ENCODE results near the gene POP5. TPM values are rescaled to one million over a fixed set of nuclear protein-coding genes. Genes with fewer than 3 reads are reported as not detected.
A peak's percentile ranks its signal among the peaks of the same experiment; 100 is the strongest.

POP5 gene
- total and polyA plus RNA-seq, 4 donors = 20.0 to 37.1 (median 24.0) TPM

DNA sequence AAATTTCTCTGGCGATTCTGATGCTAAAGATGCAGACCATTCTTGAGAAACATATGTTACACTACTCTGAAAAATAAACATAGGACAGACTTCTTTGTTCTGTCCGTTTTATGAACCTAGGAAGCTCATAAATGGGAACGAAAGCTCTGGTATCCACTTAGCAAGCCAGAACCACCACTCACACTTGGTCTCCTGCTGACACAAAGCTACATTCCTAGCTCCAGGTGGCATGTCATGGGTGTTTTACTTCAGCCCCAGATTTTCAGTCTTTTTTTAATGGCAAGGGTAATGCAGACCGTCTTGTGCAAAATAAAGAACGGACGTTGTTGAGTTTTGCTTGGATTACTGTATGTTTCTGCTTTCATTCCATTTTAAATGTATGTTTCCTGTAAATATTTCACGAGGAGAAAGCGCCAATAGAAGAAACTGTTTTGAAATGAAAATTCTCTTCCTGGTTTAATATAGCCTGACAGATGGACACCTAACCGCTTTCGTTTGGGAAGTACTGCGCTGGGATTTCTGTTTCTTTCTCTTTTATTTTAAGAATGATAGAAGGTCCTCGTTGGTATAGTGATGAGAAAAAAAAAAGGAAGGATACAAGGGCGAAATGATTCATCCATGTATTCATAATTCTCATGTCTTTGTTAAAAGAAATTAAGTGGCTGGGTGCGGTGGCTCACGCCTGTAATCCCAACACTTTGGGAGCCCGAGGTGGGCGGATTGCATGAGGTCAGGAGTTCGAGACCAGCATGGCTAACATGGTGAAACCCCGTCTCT, 51.4 kb downstream of the POP5 start:
- no peak for TF ChIP-seq EGR1 (IDR thresholded peaks at IDR 0.05; ENCODE audit: low read depth in 2 of 2)
- TF ChIP-seq YY1 (IDR thresholded peaks at IDR 0.05) = no peak
- no peak for TF ChIP-seq NR2F2 (IDR thresholded peaks at IDR 0.05)
- TF ChIP-seq RXRA (IDR thresholded peaks at IDR 0.05) = no peak
- peak in 1 of 2 donors; percentile 10 for TF ChIP-seq RAD21 (IDR thresholded peaks at IDR 0.05)
- TF ChIP-seq FOXA2 (IDR thresholded peaks at IDR 0.05) = no peak
- no peak for TF ChIP-seq JUND (IDR thresholded peaks at IDR 0.05)
- TF ChIP-seq, protein P1, sequence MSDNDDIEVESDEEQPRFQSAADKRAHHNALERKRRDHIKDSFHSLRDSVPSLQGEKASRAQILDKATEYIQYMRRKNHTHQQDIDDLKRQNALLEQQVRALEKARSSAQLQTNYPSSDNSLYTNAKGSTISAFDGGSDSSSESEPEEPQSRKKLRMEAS (IDR thresholded peaks at IDR 0.05) = no peak
- no peak for TF ChIP-seq FOXA1 (IDR thresholded peaks at IDR 0.05)
- TF ChIP-seq TAF1 (conservative IDR thresholded peaks at IDR 0.05) = peak; percentile 42
- no peak for TF ChIP-seq HNF4G (IDR thresholded peaks at IDR 0.05)
- TF ChIP-seq, protein P2, sequence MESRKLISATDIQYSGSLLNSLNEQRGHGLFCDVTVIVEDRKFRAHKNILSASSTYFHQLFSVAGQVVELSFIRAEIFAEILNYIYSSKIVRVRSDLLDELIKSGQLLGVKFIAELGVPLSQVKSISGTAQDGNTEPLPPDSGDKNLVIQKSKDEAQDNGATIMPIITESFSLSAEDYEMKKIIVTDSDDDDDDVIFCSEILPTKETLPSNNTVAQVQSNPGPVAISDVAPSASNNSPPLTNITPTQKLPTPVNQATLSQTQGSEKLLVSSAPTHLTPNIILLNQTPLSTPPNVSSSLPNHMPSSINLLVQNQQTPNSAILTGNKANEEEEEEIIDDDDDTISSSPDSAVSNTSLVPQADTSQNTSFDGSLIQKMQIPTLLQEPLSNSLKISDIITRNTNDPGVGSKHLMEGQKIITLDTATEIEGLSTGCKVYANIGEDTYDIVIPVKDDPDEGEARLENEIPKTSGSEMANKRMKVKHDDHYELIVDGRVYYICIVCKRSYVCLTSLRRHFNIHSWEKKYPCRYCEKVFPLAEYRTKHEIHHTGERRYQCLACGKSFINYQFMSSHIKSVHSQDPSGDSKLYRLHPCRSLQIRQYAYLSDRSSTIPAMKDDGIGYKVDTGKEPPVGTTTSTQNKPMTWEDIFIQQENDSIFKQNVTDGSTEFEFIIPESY (IDR thresholded peaks at IDR 0.05) = no peak
- no peak for TF ChIP-seq SP1 (IDR thresholded peaks at IDR 0.05)
- TF ChIP-seq, protein P3, sequence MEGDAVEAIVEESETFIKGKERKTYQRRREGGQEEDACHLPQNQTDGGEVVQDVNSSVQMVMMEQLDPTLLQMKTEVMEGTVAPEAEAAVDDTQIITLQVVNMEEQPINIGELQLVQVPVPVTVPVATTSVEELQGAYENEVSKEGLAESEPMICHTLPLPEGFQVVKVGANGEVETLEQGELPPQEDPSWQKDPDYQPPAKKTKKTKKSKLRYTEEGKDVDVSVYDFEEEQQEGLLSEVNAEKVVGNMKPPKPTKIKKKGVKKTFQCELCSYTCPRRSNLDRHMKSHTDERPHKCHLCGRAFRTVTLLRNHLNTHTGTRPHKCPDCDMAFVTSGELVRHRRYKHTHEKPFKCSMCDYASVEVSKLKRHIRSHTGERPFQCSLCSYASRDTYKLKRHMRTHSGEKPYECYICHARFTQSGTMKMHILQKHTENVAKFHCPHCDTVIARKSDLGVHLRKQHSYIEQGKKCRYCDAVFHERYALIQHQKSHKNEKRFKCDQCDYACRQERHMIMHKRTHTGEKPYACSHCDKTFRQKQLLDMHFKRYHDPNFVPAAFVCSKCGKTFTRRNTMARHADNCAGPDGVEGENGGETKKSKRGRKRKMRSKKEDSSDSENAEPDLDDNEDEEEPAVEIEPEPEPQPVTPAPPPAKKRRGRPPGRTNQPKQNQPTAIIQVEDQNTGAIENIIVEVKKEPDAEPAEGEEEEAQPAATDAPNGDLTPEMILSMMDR (IDR thresholded peaks at IDR 0.05; ENCODE audit: low read depth, low read length, missing input control) = no peak
- TF ChIP-seq, protein P4, sequence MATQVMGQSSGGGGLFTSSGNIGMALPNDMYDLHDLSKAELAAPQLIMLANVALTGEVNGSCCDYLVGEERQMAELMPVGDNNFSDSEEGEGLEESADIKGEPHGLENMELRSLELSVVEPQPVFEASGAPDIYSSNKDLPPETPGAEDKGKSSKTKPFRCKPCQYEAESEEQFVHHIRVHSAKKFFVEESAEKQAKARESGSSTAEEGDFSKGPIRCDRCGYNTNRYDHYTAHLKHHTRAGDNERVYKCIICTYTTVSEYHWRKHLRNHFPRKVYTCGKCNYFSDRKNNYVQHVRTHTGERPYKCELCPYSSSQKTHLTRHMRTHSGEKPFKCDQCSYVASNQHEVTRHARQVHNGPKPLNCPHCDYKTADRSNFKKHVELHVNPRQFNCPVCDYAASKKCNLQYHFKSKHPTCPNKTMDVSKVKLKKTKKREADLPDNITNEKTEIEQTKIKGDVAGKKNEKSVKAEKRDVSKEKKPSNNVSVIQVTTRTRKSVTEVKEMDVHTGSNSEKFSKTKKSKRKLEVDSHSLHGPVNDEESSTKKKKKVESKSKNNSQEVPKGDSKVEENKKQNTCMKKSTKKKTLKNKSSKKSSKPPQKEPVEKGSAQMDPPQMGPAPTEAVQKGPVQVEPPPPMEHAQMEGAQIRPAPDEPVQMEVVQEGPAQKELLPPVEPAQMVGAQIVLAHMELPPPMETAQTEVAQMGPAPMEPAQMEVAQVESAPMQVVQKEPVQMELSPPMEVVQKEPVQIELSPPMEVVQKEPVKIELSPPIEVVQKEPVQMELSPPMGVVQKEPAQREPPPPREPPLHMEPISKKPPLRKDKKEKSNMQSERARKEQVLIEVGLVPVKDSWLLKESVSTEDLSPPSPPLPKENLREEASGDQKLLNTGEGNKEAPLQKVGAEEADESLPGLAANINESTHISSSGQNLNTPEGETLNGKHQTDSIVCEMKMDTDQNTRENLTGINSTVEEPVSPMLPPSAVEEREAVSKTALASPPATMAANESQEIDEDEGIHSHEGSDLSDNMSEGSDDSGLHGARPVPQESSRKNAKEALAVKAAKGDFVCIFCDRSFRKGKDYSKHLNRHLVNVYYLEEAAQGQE (IDR thresholded peaks at IDR 0.05) = no peak
- no peak for TF ChIP-seq GABPA (IDR thresholded peaks at IDR 0.05 in 1 of 2, conservative IDR thresholded peaks at IDR 0.05 in 1 of 2)
- H3K9ac ChIP-seq (ENCODE audit: low read depth in 1 of 2, low read length in 2 of 2) = peak overlapping the region; percentile 70 to 84
- H3K4me1 ChIP-seq (ENCODE audit: control insufficient read depth in 4 of 4, insufficient read depth in 4 of 4, low read length in 3 of 4) = peaks cover 2 to 12% (median 5%) of the 10 kb centered on the region in 4 donors
- no peak for DNase-seq (ENCODE audit: low spot score)
- H3K9me3 ChIP-seq (ENCODE audit: control insufficient read depth in 4 of 4, low read length in 3 of 4) = no peaks in the 10 kb centered on the region
- H3K36me3 ChIP-seq (ENCODE audit: control insufficient read depth in 4 of 4, insufficient read depth in 3 of 4, low read depth in 1 of 4, low read length in 3 of 4) = no peaks in the 10 kb centered on the region
- WGBS = 41% methylated on average over 19 of the region's 19 CpGs
- H3K4me3 ChIP-seq (ENCODE audit: low read depth in 1 of 3, low read length in 3 of 3) = peak overlapping the region; percentile 73 to 84 (median 77)
- H3K27me3 ChIP-seq (ENCODE audit: control insufficient read depth in 4 of 4, insufficient read depth in 4 of 4, low read length in 3 of 4) = no peaks in the 10 kb centered on the region
- H3K27ac ChIP-seq (ENCODE audit: low read depth in 1 of 2, low read length in 2 of 2) = peak overlapping the region; percentile 96 to 99
